ENCODE results near the gene DPP6. TPM values are rescaled to one million over a fixed set of nuclear protein-coding genes. Genes with fewer than 3 reads are reported as not detected.

The DPP6 gene
- total and polyA plus RNA-seq, 2 experiments from 2014 or later: not detected

- TF ChIP-seq, protein P1, sequence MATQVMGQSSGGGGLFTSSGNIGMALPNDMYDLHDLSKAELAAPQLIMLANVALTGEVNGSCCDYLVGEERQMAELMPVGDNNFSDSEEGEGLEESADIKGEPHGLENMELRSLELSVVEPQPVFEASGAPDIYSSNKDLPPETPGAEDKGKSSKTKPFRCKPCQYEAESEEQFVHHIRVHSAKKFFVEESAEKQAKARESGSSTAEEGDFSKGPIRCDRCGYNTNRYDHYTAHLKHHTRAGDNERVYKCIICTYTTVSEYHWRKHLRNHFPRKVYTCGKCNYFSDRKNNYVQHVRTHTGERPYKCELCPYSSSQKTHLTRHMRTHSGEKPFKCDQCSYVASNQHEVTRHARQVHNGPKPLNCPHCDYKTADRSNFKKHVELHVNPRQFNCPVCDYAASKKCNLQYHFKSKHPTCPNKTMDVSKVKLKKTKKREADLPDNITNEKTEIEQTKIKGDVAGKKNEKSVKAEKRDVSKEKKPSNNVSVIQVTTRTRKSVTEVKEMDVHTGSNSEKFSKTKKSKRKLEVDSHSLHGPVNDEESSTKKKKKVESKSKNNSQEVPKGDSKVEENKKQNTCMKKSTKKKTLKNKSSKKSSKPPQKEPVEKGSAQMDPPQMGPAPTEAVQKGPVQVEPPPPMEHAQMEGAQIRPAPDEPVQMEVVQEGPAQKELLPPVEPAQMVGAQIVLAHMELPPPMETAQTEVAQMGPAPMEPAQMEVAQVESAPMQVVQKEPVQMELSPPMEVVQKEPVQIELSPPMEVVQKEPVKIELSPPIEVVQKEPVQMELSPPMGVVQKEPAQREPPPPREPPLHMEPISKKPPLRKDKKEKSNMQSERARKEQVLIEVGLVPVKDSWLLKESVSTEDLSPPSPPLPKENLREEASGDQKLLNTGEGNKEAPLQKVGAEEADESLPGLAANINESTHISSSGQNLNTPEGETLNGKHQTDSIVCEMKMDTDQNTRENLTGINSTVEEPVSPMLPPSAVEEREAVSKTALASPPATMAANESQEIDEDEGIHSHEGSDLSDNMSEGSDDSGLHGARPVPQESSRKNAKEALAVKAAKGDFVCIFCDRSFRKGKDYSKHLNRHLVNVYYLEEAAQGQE (IDR thresholded peaks at IDR 0.05; ENCODE audit: unreplicated experiment): no peak
- TF ChIP-seq STAT1 (IDR thresholded peaks at IDR 0.05; ENCODE audit: unreplicated experiment): no peak
- no peak for TF ChIP-seq JUNB (IDR thresholded peaks at IDR 0.05; ENCODE audit: unreplicated experiment)
- TF ChIP-seq ZNF114 (CRISPR knock-in tag; IDR thresholded peaks at IDR 0.05): no peak
- TF ChIP-seq NANOG (IDR thresholded peaks at IDR 0.05; ENCODE audit: borderline replicate concordance): no peak
- TF ChIP-seq EZH2phosphoT487 (IDR thresholded peaks at IDR 0.05; ENCODE audit: unreplicated experiment): no peak
- no peak for TF ChIP-seq CREB1 (CRISPR knock-in tag; IDR thresholded peaks at IDR 0.05; ENCODE audit: low read depth)
- no peak for TF ChIP-seq EZH2 (IDR thresholded peaks at IDR 0.05; ENCODE audit: low read depth, unreplicated experiment)
- no peak for TF ChIP-seq ZNF331 (CRISPR knock-in tag; IDR thresholded peaks at IDR 0.05; ENCODE audit: low read depth)
- no peak for TF ChIP-seq ETS1 (IDR thresholded peaks at IDR 0.05)
Observed at GRCh38 chr7:154576604-154577003, 524.4 kb downstream of the DPP6 start (continued).

DNA sequence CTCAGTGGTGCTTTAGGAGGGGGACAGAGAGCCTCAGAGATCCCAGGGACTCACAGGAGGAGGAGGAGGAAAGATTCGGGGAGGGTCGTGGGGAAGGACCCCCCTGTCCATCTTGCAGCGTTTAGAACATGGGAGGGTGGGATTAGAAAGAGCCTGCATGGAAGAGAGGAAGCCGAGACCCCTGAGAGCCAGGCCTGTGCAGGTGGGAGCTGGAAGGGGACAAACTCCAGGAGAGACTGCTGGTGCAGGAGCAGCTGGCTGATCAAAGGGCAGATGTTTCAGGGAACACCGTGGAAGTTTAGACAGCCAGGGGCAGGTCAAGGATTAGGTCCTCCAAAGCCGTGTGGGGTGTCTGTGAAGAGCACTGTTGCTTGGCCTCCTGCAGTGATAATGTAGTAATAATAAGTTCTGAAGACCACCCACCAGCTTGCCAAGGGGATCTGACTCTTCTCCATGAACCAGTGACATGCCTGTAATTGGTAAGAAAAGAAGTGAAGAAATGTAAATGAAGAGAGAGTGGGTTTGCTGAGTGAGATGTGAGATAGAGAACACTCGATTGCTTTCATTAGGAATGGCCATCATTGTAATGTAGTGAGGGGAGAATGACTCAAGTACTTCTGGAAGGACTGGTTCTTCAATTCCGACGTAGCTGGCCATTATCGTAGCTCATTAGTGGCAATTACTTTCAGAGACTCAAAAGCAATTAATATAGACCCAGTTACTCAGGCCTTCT lies 525.1 kb downstream of the DPP6 start:
- Histone ChIP-seq H3K27ac (ENCODE audit: low read depth) (no peak overlapping the region), H3K27me3 (ENCODE audit: insufficient read depth) (no peaks in the 10 kb centered on the region), H3K4me1 (ENCODE audit: insufficient read depth) (no peaks in the 10 kb centered on the region), H3F3A (replicated peaks; ENCODE audit: low read depth) (peaks cover 6% of the 10 kb centered on the region; the same call in 1 of the 2 replicates), H4K20me1 (replicated peaks; ENCODE audit: insufficient read depth) (no peaks in the 10 kb centered on the region), H3K9me2 (ENCODE audit: insufficient read depth) (no peaks in the 10 kb centered on the region), H3K79me2 (replicated peaks; ENCODE audit: insufficient read depth) (no peaks in the 10 kb centered on the region), H2AFZ (no peak overlapping the region), H3K36me3 (ENCODE audit: insufficient read depth) (no peaks in the 10 kb centered on the region), H3K4me3 (no peak overlapping the region; the same call in 1 of the 2 replicates), H3K4me2 (no peak overlapping the region)
- ATAC-seq (no peak), DNase-seq (ENCODE audit: low spot score) (no peak)
- H3K27me3 Mint-ChIP-seq (ENCODE audit: insufficient read depth, low read depth, poor library complexity): peaks cover 3% of the 10 kb centered on the region
- H3K36me3 Mint-ChIP-seq (ENCODE audit: low read depth): no peaks in the 10 kb centered on the region; the same call in 1 of the 3 replicates
- H3K9me3 Mint-ChIP-seq: peaks cover 2% of the 10 kb centered on the region; the same call in 1 of the 3 replicates
- no peak overlapping the region for H3K4me3 Mint-ChIP-seq
- H3K4me1 Mint-ChIP-seq: peaks cover 2% of the 10 kb centered on the region; the same call in 2 of the 3 replicates
- no peak overlapping the region for H3K27ac Mint-ChIP-seq
- TF ChIP-seq, protein P1 (IDR thresholded peaks at IDR 0.05; ENCODE audit: unreplicated experiment): no peak
- TF ChIP-seq POLR2AphosphoS5 (IDR thresholded peaks at IDR 0.05; ENCODE audit: low read depth): no peak
- no peak for TF ChIP-seq ZNF331 (CRISPR knock-in tag; IDR thresholded peaks at IDR 0.05; ENCODE audit: low read depth)
- TF ChIP-seq CREB1 (CRISPR knock-in tag; IDR thresholded peaks at IDR 0.05; ENCODE audit: low read depth): no peak
- no peak for TF ChIP-seq NANOG (IDR thresholded peaks at IDR 0.05; ENCODE audit: borderline replicate concordance)
- TF ChIP-seq EZH2phosphoT487 (IDR thresholded peaks at IDR 0.05; ENCODE audit: unreplicated experiment): no peak
- TF ChIP-seq ETS1 (IDR thresholded peaks at IDR 0.05): no peak
- TF ChIP-seq STAT1 (IDR thresholded peaks at IDR 0.05; ENCODE audit: unreplicated experiment): no peak
- no peak for TF ChIP-seq ZNF114 (CRISPR knock-in tag; IDR thresholded peaks at IDR 0.05)
- no peak for TF ChIP-seq JUNB (IDR thresholded peaks at IDR 0.05; ENCODE audit: unreplicated experiment)
- no peak for TF ChIP-seq EZH2 (IDR thresholded peaks at IDR 0.05; ENCODE audit: low read depth, unreplicated experiment)
